CD14-positive monocyte (primary cell): ENCODE results near the gene INPP4A. TPM values are rescaled to one million over a fixed set of nuclear protein-coding genes. Genes with fewer than 3 reads are reported as not detected.

Experiments used
- DNase-seq, 3 donors: peaks; one replicate each; pipeline ENCODE4 v3.0.0-alpha.2; 2011 to 2022
- H2AFZ ChIP-seq: 2 replicates; pipeline ENCODE4 v1.6.0; 2012; ENCODE audit warnings: mild to moderate bottlenecking, low read depth, low read length, inconsistent platforms; ENCODE audit not compliant: insufficient read depth, poor library complexity, severe bottlenecking
- H3K27ac ChIP-seq, 2 donors: 1 replicate in 1 of 2; 2 replicates in 1 of 2; pipeline ENCODE4 v1.5.1; 2012 to 2013; ENCODE audit warnings: low read length in 2 of 2, control low read depth in 1 of 2, inconsistent platforms in 1 of 2, low read depth in 1 of 2, mild to moderate bottlenecking in 1 of 2
- H3K27me3 ChIP-seq, 2 donors: one replicate each; pipeline versions ENCODE4 v1.6.0 to v1.6.1; 2011 to 2013; ENCODE audit warnings: low read length in 2 of 2; ENCODE audit not compliant: control insufficient read depth in 2 of 2, insufficient read depth in 2 of 2
- H3K36me3 ChIP-seq, 2 donors: replicated peaks in 1 of 2; 1 replicate in 1 of 2; 2 replicates in 1 of 2; pipeline versions ENCODE4 v1.5.1 to v1.6.1; 2012 to 2013; ENCODE audit warnings: low read length in 2 of 2, control low read depth in 1 of 2, inconsistent platforms in 1 of 2, mild to moderate bottlenecking in 1 of 2; ENCODE audit not compliant: insufficient read depth in 2 of 2, control insufficient read depth in 1 of 2
- H3K4me1 ChIP-seq, 2 donors: 1 replicate in 1 of 2; 2 replicates in 1 of 2; pipeline versions ENCODE4 v1.5.1 to v1.6.1; 2012 to 2013; ENCODE audit warnings: low read length in 2 of 2, control low read depth in 1 of 2, inconsistent platforms in 1 of 2, mild to moderate bottlenecking in 1 of 2, moderate library complexity in 1 of 2; ENCODE audit not compliant: insufficient read depth in 2 of 2, control insufficient read depth in 1 of 2
- H3K4me2 ChIP-seq: replicated peaks from 2 replicates; pipeline ENCODE3; 2012; ENCODE audit warnings: low read length, moderate library complexity, mild to moderate bottlenecking; ENCODE audit not compliant: poor library complexity, severe bottlenecking; ENCODE audit errors: extremely low read depth
- H3K4me3 ChIP-seq, 3 experiments: fragments of 200-600 bp in 1 of 3; sonication (generic) in 1 of 3; replicated peaks in 1 of 3; 1 replicate in 2 of 3; 2 replicates in 1 of 3; pipeline ENCODE4 v1.5.1; 2011 to 2013; ENCODE audit warnings: low read length in 3 of 3, mild to moderate bottlenecking in 3 of 3, control low read depth in 2 of 3, low read depth in 2 of 3, inconsistent platforms in 1 of 3, moderate library complexity in 1 of 3
- H3K79me2 ChIP-seq: 2 replicates; pipeline ENCODE4 v1.6.0; 2012; ENCODE audit warnings: mild to moderate bottlenecking, control low read depth, inconsistent platforms, low read length, moderate library complexity; ENCODE audit not compliant: insufficient read depth
- H3K9ac ChIP-seq: 2 replicates; pipeline ENCODE4 v1.6.0; 2017; ENCODE audit warnings: low read length, mild to moderate bottlenecking; ENCODE audit not compliant: insufficient read depth, poor library complexity, severe bottlenecking
- H3K9me3 ChIP-seq, 2 donors: replicated peaks in 1 of 2; 1 replicate in 1 of 2; 2 replicates in 1 of 2; pipeline versions ENCODE4 v1.5.1 to v1.6.1; 2012 to 2013; ENCODE audit warnings: low read length in 2 of 2, control low read depth in 1 of 2; ENCODE audit not compliant: control insufficient read depth in 1 of 2, insufficient read depth in 1 of 2
- H4K20me1 ChIP-seq: 2 replicates; pipeline ENCODE4 v1.6.0; 2012; ENCODE audit warnings: mild to moderate bottlenecking, low read length, control low read depth, moderate library complexity; ENCODE audit not compliant: insufficient read depth
- H3K27ac Mint-ChIP-seq, 7 donors: one replicate each; pipeline ENCODE4 v1.8.0; 2020; ENCODE audit warnings: mild to moderate bottlenecking in 7 of 7, mixed read lengths in 7 of 7, moderate library complexity in 6 of 7, inconsistent platforms in 2 of 7
- H3K27me3 Mint-ChIP-seq, 3 donors: one replicate each; pipeline ENCODE4 v1.8.0; 2021 to 2022; ENCODE audit warnings: low read depth in 3 of 3, mild to moderate bottlenecking in 3 of 3, mixed read lengths in 3 of 3, moderate library complexity in 3 of 3, inconsistent platforms in 1 of 3
- H3K36me3 Mint-ChIP-seq, 2 donors: one replicate each; pipeline ENCODE4 v1.8.0; 2020; ENCODE audit warnings: mixed read lengths in 2 of 2, inconsistent platforms in 1 of 2, mild to moderate bottlenecking in 1 of 2
- H3K4me1 Mint-ChIP-seq: one replicate; pipeline ENCODE4 v1.8.0; 2020; ENCODE audit warnings: mild to moderate bottlenecking, mixed read lengths
- H3K4me3 Mint-ChIP-seq, 2 donors: one replicate each; pipeline ENCODE4 v1.8.0; 2020; ENCODE audit warnings: mild to moderate bottlenecking in 2 of 2, mixed read lengths in 2 of 2, moderate library complexity in 1 of 2
- H3K9me3 Mint-ChIP-seq, 7 donors: one replicate each; pipeline ENCODE4 v1.8.0; 2020 to 2022; ENCODE audit warnings: mixed read lengths in 7 of 7, mild to moderate bottlenecking in 6 of 7, moderate library complexity in 6 of 7, inconsistent platforms in 2 of 7
- CTCF ChIP-seq: fragments of 200-600 bp; IDR thresholded peaks from one replicate; pipeline ENCODE4 v1.8.0; 2022; ENCODE audit warnings: antibody characterized with exemption, mild to moderate bottlenecking
- WGBS: methylation state at CpG from one replicate; pipeline ENCODE4 v1.1.5; 2013; ENCODE audit warnings: missing lambda C conversion rate; ENCODE audit not compliant: insufficient coverage; 5-methylcytosine and 5-hydroxymethylcytosine counted together
- intact Hi-C, 2 donors: fragments of 100-400 bp; cut with micrococcal nuclease; formaldehyde crosslinking; loops; one replicate each; pipeline versions ENCODE4 v1.15.0 to v1.15.1; 2023
- polyA plus RNA-seq, 3 donors: library from polyadenylated mRNA; depleted of rRNA in 1 of 3; unstranded in 2 of 3; stranded (reverse) in 1 of 3; fragments of 300-500 nt in 2 of 3; fragments of >200 nt in 1 of 3; fragmentation: Illumina TruSeq in 2 of 3; gene quantifications; 1 replicate in 2 of 3; 2 replicates in 1 of 3; pipeline ENCODE4 v1.2.3, GENCODE V29; 2012 to 2021

The INPP4A gene
- polyA plus RNA-seq, 3 donors: 13.7 to 52.4 (median 20.7) TPM

- intact Hi-C loops: loop anchor here in 1 of 2 donors (5.0 kb wide), 1 partner anchor 45 kb away; no protein-coding TSS in a partner anchor
- peaks cover 3 to 7% of the 10 kb centered on the region in 2 donors for H3K36me3 ChIP-seq
- H3K4me3 Mint-ChIP-seq: no peak overlapping the region
- peaks cover 83% of the 10 kb centered on the region for H3K4me1 Mint-ChIP-seq
- peaks cover 40 to 48% of the 10 kb centered on the region in 2 donors for H3K36me3 Mint-ChIP-seq
- H3K27ac ChIP-seq: peak overlapping the region; percentile 97 to 100
- H3K27me3 Mint-ChIP-seq: peaks cover 0 to 3% (median 1%) of the 10 kb centered on the region in 3 donors
- H3K9ac ChIP-seq: peak overlapping the region; percentile 80
- H3K4me2 ChIP-seq: peak overlapping the region; percentile 56
- H3K79me2 ChIP-seq: peaks cover 75% of the 10 kb centered on the region
- peak overlapping the region in 1 of 3 experiments; percentile 41 for H3K4me3 ChIP-seq
- H3K4me1 ChIP-seq: peaks cover 67 to 78% of the 10 kb centered on the region in 2 donors
- no peaks in the 10 kb centered on the region for H4K20me1 ChIP-seq
- TF ChIP-seq CTCF: no peak
- no peaks in the 10 kb centered on the region for H3K9me3 ChIP-seq
- H2AFZ ChIP-seq: no peak overlapping the region
- DNase-seq: no peak
- 100% methylated on average over 1 of the region's 3 CpGs for WGBS
- H3K27ac Mint-ChIP-seq: peak overlapping the region; percentile 99 to 100 (median 100)
- no peaks in the 10 kb centered on the region for H3K9me3 Mint-ChIP-seq
- H3K27me3 ChIP-seq: no peaks in the 10 kb centered on the region
Measured at GRCh38 chr2:98507461-98507860, 62.8 kb downstream of the INPP4A start.

- 37% methylated on average over 4 of the region's 12 CpGs for WGBS
- Mint-ChIP-seq H3K4me1 (peaks cover 83% of the 10 kb centered on the region), H3K9me3 (no peaks in the 10 kb centered on the region), H3K27me3 (peaks cover 0 to 3% (median 1%) of the 10 kb centered on the region in 3 donors), H3K4me3 (peak overlapping the region; percentile 62 to 85), H3K27ac (peak overlapping the region; percentile 99 to 100 (median 100)), H3K36me3 (peaks cover 44 to 55% of the 10 kb centered on the region in 2 donors)
- Histone ChIP-seq H3K9ac (peak overlapping the region; percentile 80), H3K4me2 (peak overlapping the region; percentile 56), H4K20me1 (no peaks in the 10 kb centered on the region), H3K4me1 (peaks cover 72 to 73% of the 10 kb centered on the region in 2 donors), H3K27me3 (no peaks in the 10 kb centered on the region), H3K9me3 (no peaks in the 10 kb centered on the region), H3K4me3 (peak overlapping the region in 2 of 3 experiments; percentile 1 to 41), H3K36me3 (peaks cover 3 to 7% of the 10 kb centered on the region in 2 donors), H3K79me2 (peaks cover 75% of the 10 kb centered on the region), H2AFZ (no peak overlapping the region), H3K27ac (peak overlapping the region; percentile 97 to 100)
- peak; percentile 70 to 81 (median 72) for DNase-seq
- intact Hi-C loops: loop anchor here in 1 of 2 donors (5.0 kb wide), 1 partner anchor 46 kb away; no protein-coding TSS in a partner anchor
- no peak for TF ChIP-seq CTCF
Measured at GRCh38 chr2:98507891-98508708, 63.4 kb downstream of the INPP4A start.
